Esophagus muscularis mucosa (tissue), 4 donors: Measurements from ENCODE around the gene MEF2C. TPM values are rescaled to one million over a fixed set of nuclear protein-coding genes. Genes with fewer than 3 reads are reported as not detected.

ENCODE experiments used
- DNase-seq: peaks from one replicate; pipeline ENCODE4 v3.0.0-alpha.2; 2017; ENCODE audit errors: extremely low spot score
- H3K27ac ChIP-seq, 4 donors: fragments of 200-600 bp; sonication (generic); replicated peaks in 1 of 4; 1 replicate in 3 of 4; 2 replicates in 1 of 4; pipeline ENCODE4 v1.5.1; 2016 to 2019; ENCODE audit warnings: mild to moderate bottlenecking in 1 of 4
- H3K27me3 ChIP-seq, 4 donors: fragments of 200-600 bp; sonication (generic); one replicate each; pipeline versions ENCODE4 v1.5.1 to v1.6.0; 2016 to 2019
- H3K36me3 ChIP-seq, 4 donors: fragments of 200-600 bp; sonication (generic); one replicate each; pipeline ENCODE4 v1.5.1; 2016 to 2019
- H3K4me1 ChIP-seq, 4 donors: fragments of 200-600 bp; sonication (generic); one replicate each; pipeline ENCODE4 v1.5.1; 2016 to 2019
- H3K4me3 ChIP-seq, 4 donors: fragments of 200-600 bp; sonication (generic); 1 replicate in 2 of 4; 2 replicates in 2 of 4; pipeline ENCODE4 v1.5.1; 2016 to 2019; ENCODE audit warnings: mild to moderate bottlenecking in 4 of 4, moderate library complexity in 1 of 4
- H3K9me3 ChIP-seq, 4 donors: fragments of 200-600 bp; sonication (generic); 1 replicate in 3 of 4; 2 replicates in 1 of 4; pipeline ENCODE4 v1.5.1; 2016 to 2019
- CTCF ChIP-seq, 3 experiments: fragments of 200-600 bp in 2 of 3; fragments of 450-650 bp in 1 of 3; sonication (generic) in 2 of 3; IDR thresholded peaks; one replicate each; pipeline ENCODE4 v1.5.1; 2017 to 2019; ENCODE audit warnings: antibody characterized with exemption in 3 of 3, mild to moderate bottlenecking in 2 of 3, moderate library complexity in 1 of 3
- EP300 ChIP-seq: sonication (generic); formaldehyde crosslinking; IDR thresholded peaks from one replicate; pipeline ENCODE4 v1.6.1; 2017; ENCODE audit warnings: antibody characterized with exemption
- POLR2A ChIP-seq: fragments of 450-650 bp; IDR thresholded peaks from one replicate; pipeline ENCODE4 v1.6.1; 2017; ENCODE audit warnings: antibody characterized with exemption, moderate library complexity, mild to moderate bottlenecking, low read depth
- POLR2AphosphoS5 ChIP-seq, 2 donors: sonication (generic); formaldehyde crosslinking; IDR thresholded peaks; one replicate each; pipeline ENCODE4 v1.6.1; 2017; ENCODE audit warnings: antibody characterized with exemption in 2 of 2
- WGBS: methylation state at CpG from one replicate; pipeline ENCODE4 v1.1.5; 2018; 5-methylcytosine and 5-hydroxymethylcytosine counted together
- intact Hi-C: fragments of 100-400 bp; cut with DNase I; formaldehyde crosslinking; loops from one replicate; pipeline ENCODE4 v1.15.1; 2023
- total RNA-seq, 4 donors: library from RNA; depleted of rRNA; stranded (reverse); fragments of >200 nt; gene quantifications; one replicate each; pipeline versions ENCODE4 v1.1.0 to v1.2.1, GENCODE V29; 2016

Gene MEF2C
- total RNA-seq, 4 donors from 2014 or later, result 20.8 to 34.3 (median 29.0) TPM

GRCh38 chr5:88734191-88734640 lies 148.8 kb downstream of the MEF2C start:
- H3K9me3 ChIP-seq, result no peaks in the 10 kb centered on the region
- H3K4me3 ChIP-seq, result peak overlapping the region in 1 of 4 donors; percentile 14
- peak overlapping the region; percentile 21 to 45 (median 25) for H3K27ac ChIP-seq
- peaks cover 0 to 11% (median 4%) of the 10 kb centered on the region in 4 donors for H3K36me3 ChIP-seq
- WGBS, result 69% methylated on average over 6 of the region's 6 CpGs
- no peaks in the 10 kb centered on the region for H3K27me3 ChIP-seq
- H3K4me1 ChIP-seq, result peaks cover 5 to 17% (median 10%) of the 10 kb centered on the region in 4 donors
- TF ChIP-seq CTCF (IDR thresholded peaks at IDR 0.05) (no peak), POLR2AphosphoS5 (IDR thresholded peaks at IDR 0.05) (no peak), POLR2A (no peak), EP300 (no peak)
- intact Hi-C loops, result loop anchor here (5.0 to 10.0 kb wide), 2 partner anchors 148 to 1451 kb away; partner anchors contain the start of gene MEF2C
- DNase-seq, result no peak

- intact Hi-C loops, result loop anchor here (5.0 to 10.0 kb wide), 2 partner anchors 149 to 1452 kb away; partner anchors contain the start of gene MEF2C
- peak overlapping the region; percentile 20 to 38 (median 28) for H3K27ac ChIP-seq
- H3K4me1 ChIP-seq, result peaks cover 5 to 17% (median 10%) of the 10 kb centered on the region in 4 donors
- H3K36me3 ChIP-seq, result peaks cover 0 to 25% (median 13%) of the 10 kb centered on the region in 4 donors
- no peaks in the 10 kb centered on the region for H3K9me3 ChIP-seq
- no peaks in the 10 kb centered on the region for H3K27me3 ChIP-seq
- WGBS, result 97% methylated on average over 2 of the region's 2 CpGs
- DNase-seq, result no peak
- TF ChIP-seq CTCF (IDR thresholded peaks at IDR 0.05), result no peak
- no peak for TF ChIP-seq POLR2A
- TF ChIP-seq POLR2AphosphoS5 (IDR thresholded peaks at IDR 0.05), result no peak
- TF ChIP-seq EP300, result no peak
- no peak overlapping the region for H3K4me3 ChIP-seq
Observed at GRCh38 chr5:88732862-88733261, 150.1 kb downstream of the MEF2C start.

- no peak for TF ChIP-seq POLR2A
- TF ChIP-seq POLR2AphosphoS5 (IDR thresholded peaks at IDR 0.05), result peak in 1 of 2 donors; percentile 34
- no peak for TF ChIP-seq EP300
- Histone ChIP-seq H3K36me3 (peaks cover 0 to 27% (median 15%) of the 10 kb centered on the region in 4 donors), H3K27me3 (no peaks in the 10 kb centered on the region), H3K4me3 (no peak overlapping the region), H3K4me1 (peaks cover 5 to 17% (median 10%) of the 10 kb centered on the region in 4 donors), H3K27ac (peak overlapping the region; percentile 20 to 38 (median 28)), H3K9me3 (no peaks in the 10 kb centered on the region)
- 66% methylated on average over 5 of the region's 5 CpGs for WGBS
- no peak for DNase-seq
- intact Hi-C loops, result loop anchor here (5.0 to 10.0 kb wide), 2 partner anchors 150 to 1453 kb away; partner anchors contain the start of gene MEF2C
Observed at GRCh38 chr5:88732181-88732633, 150.8 kb downstream of the MEF2C start.

- WGBS, result 4% methylated on average over 1 of the region's 1 CpG
- TF ChIP-seq EP300 (no peak), CTCF (IDR thresholded peaks at IDR 0.05) (no peak), POLR2A (no peak), POLR2AphosphoS5 (IDR thresholded peaks at IDR 0.05) (no peak)
Observed at GRCh38 chr5:88729829-88730182, 153.2 kb downstream of the MEF2C start.

GRCh38 chr5:88729084-88729828 lies 153.7 kb downstream of the MEF2C start:
- Histone ChIP-seq H3K4me3 (no peak overlapping the region), H3K27me3 (no peaks in the 10 kb centered on the region), H3K36me3 (peaks cover 0 to 49% (median 26%) of the 10 kb centered on the region in 4 donors), H3K4me1 (peaks cover 0 to 17% (median 8%) of the 10 kb centered on the region in 4 donors), H3K9me3 (no peaks in the 10 kb centered on the region), H3K27ac (no peak overlapping the region)
- TF ChIP-seq CTCF (IDR thresholded peaks at IDR 0.05) (peak; percentile 69 to 83 (median 82)), POLR2A (no peak), EP300 (no peak), POLR2AphosphoS5 (IDR thresholded peaks at IDR 0.05) (no peak)
- no peak for DNase-seq
- intact Hi-C loops, result loop anchor here (5.0 kb wide), 1 partner anchor 1538 kb away; no protein-coding TSS in a partner anchor
- 67% methylated on average over 5 of the region's 5 CpGs for WGBS

More at GRCh38 chr5:88729829-88730182, 153.2 kb downstream of the MEF2C start:
- Histone ChIP-seq H3K4me1 (peaks cover 0 to 17% (median 8%) of the 10 kb centered on the region in 4 donors), H3K27me3 (no peaks in the 10 kb centered on the region), H3K36me3 (peaks cover 0 to 48% (median 24%) of the 10 kb centered on the region in 4 donors), H3K27ac (peak overlapping the region in 1 of 4 donors; percentile 28), H3K4me3 (no peak overlapping the region), H3K9me3 (no peaks in the 10 kb centered on the region)
- no peak for DNase-seq
- intact Hi-C loops, result loop anchor here (5.0 to 10.0 kb wide), 3 partner anchors 152 to 1537 kb away; partner anchors contain the start of gene MEF2C
